OCI-LY3 (cell line): ENCODE data around the gene ZNF362.

ENCODE experiments used
- CTCF ChIP-seq: fragments of 200-600, 300-600 bp; sonication (generic); IDR thresholded peaks from 2 replicates; pipeline ENCODE4 v1.5.1; 2014; ENCODE audit warnings: antibody characterized with exemption, low read length, low read depth
- EZH2phosphoT487 ChIP-seq: fragments of 200-600 bp; shearing (Covaris generic); IDR thresholded peaks from 2 replicates; pipeline ENCODE4 v1.6.1; 2018; ENCODE audit warnings: antibody characterized with exemption, mixed run types, low read depth

- TF ChIP-seq CTCF = no peak
- no peak for TF ChIP-seq EZH2phosphoT487
These were observed 5.1 kb downstream of the ZNF362 start for GRCh38 chr1:33261344-33261743.
